NT2/D1 (cell line): Measurements from ENCODE around the gene FLOT1.

Experiments used
- DNase-seq: peaks from one replicate; pipeline ENCODE4 v3.0.0-alpha.2; 2011; ENCODE audit warnings: low read depth, low spot score
- H3K27me3 ChIP-seq: 2 replicates; pipeline ENCODE4 v1.6.0; 2011; ENCODE audit warnings: mild to moderate bottlenecking; ENCODE audit not compliant: insufficient read length, insufficient read depth
- H3K36me3 ChIP-seq: 2 replicates; pipeline ENCODE4 v1.6.1; 2011; ENCODE audit warnings: mild to moderate bottlenecking, low read length, mixed read lengths; ENCODE audit not compliant: insufficient read depth, insufficient read length
- H3K4me1 ChIP-seq: 2 replicates; pipeline ENCODE4 v1.5.1; 2011; ENCODE audit not compliant: insufficient read depth, insufficient read length
- H3K4me3 ChIP-seq: 2 replicates; pipeline ENCODE4 v1.5.1; 2011; ENCODE audit warnings: low read depth; ENCODE audit not compliant: insufficient read length
- H3K9ac ChIP-seq: 2 replicates; pipeline ENCODE4 v1.6.0; 2011; ENCODE audit warnings: low read depth; ENCODE audit not compliant: insufficient read length
- H3K9me3 ChIP-seq: 2 replicates; pipeline ENCODE4 v1.5.1; 2011; ENCODE audit warnings: mild to moderate bottlenecking, low read length; ENCODE audit not compliant: insufficient read depth
- SUZ12 ChIP-seq: IDR thresholded peaks from 2 replicates; pipeline ENCODE4 v1.6.1; 2011; ENCODE audit not compliant: insufficient read length, insufficient read depth; ENCODE audit errors: extremely low read depth
- YY1 ChIP-seq: IDR thresholded peaks from 2 replicates; pipeline ENCODE4 v1.6.1; 2011; ENCODE audit not compliant: insufficient read length, insufficient read depth
- ZNF274 ChIP-seq: IDR thresholded peaks from 2 replicates; pipeline ENCODE4 v1.6.1; 2011; ENCODE audit warnings: mild to moderate bottlenecking, low read depth, low read length

FLOT1 gene

GRCh38 chr6:30754631-30755030 lies 12.1 kb upstream of the FLOT1 start:
- TF ChIP-seq YY1, result no peak
- TF ChIP-seq SUZ12, result no peak
- TF ChIP-seq ZNF274, result no peak
- H3K36me3 ChIP-seq, result no peaks in the 10 kb centered on the region
- no peak for DNase-seq
- H3K9me3 ChIP-seq, result no peaks in the 10 kb centered on the region
- no peak overlapping the region for H3K9ac ChIP-seq
- H3K27me3 ChIP-seq, result no peaks in the 10 kb centered on the region
- H3K4me3 ChIP-seq, result no peak overlapping the region
- H3K4me1 ChIP-seq, result no peaks in the 10 kb centered on the region

- Histone ChIP-seq H3K4me1 (no peaks in the 10 kb centered on the region), H3K36me3 (no peaks in the 10 kb centered on the region), H3K27me3 (no peaks in the 10 kb centered on the region), H3K9me3 (no peaks in the 10 kb centered on the region), H3K4me3 (no peak overlapping the region), H3K9ac (no peak overlapping the region)
- TF ChIP-seq ZNF274, result no peak
- no peak for DNase-seq
Measured at GRCh38 chr6:30752157-30752927, 9.9 kb upstream of the FLOT1 start.

GRCh38 chr6:30750379-30750668 lies 7.8 kb upstream of the FLOT1 start:
- Histone ChIP-seq H3K4me1 (no peaks in the 10 kb centered on the region), H3K27me3 (no peaks in the 10 kb centered on the region), H3K4me3 (no peak overlapping the region), H3K9ac (no peak overlapping the region), H3K9me3 (no peaks in the 10 kb centered on the region), H3K36me3 (no peaks in the 10 kb centered on the region)
- TF ChIP-seq YY1, result no peak
- no peak for TF ChIP-seq SUZ12
- no peak for TF ChIP-seq ZNF274
- no peak for DNase-seq

- Histone ChIP-seq H3K36me3 (no peaks in the 10 kb centered on the region), H3K9me3 (no peaks in the 10 kb centered on the region), H3K9ac (no peak overlapping the region), H3K4me1 (no peaks in the 10 kb centered on the region), H3K4me3 (no peak overlapping the region), H3K27me3 (no peaks in the 10 kb centered on the region)
- TF ChIP-seq ZNF274 (no peak), YY1 (no peak), SUZ12 (no peak)
- DNase-seq, result no peak
Measured at GRCh38 chr6:30749554-30750378, 7.3 kb upstream of the FLOT1 start.

GRCh38 chr6:30748851-30749540 lies 6.5 kb upstream of the FLOT1 start:
- Histone ChIP-seq H3K27me3 (no peaks in the 10 kb centered on the region), H3K9ac (no peak overlapping the region), H3K9me3 (no peaks in the 10 kb centered on the region), H3K36me3 (peaks cover 2% of the 10 kb centered on the region), H3K4me1 (no peaks in the 10 kb centered on the region), H3K4me3 (no peak overlapping the region)
- no peak for TF ChIP-seq SUZ12
- no peak for DNase-seq

- no peak overlapping the region for H3K4me3 ChIP-seq
- no peaks in the 10 kb centered on the region for H3K9me3 ChIP-seq
- H3K36me3 ChIP-seq, result peaks cover 10% of the 10 kb centered on the region
- no peak overlapping the region for H3K9ac ChIP-seq
- H3K4me1 ChIP-seq, result no peaks in the 10 kb centered on the region
- no peaks in the 10 kb centered on the region for H3K27me3 ChIP-seq
- TF ChIP-seq SUZ12 (no peak), ZNF274 (no peak), YY1 (no peak)
- no peak for DNase-seq
Measured at GRCh38 chr6:30747902-30748769, 5.6 kb upstream of the FLOT1 start.
